Breast epithelium (tissue), 3 donors: Measurements from ENCODE around the gene CHSY3. TPM values are rescaled to one million over a fixed set of nuclear protein-coding genes. Genes with fewer than 3 reads are reported as not detected.

ENCODE experiments used
- total RNA-seq, 3 donors: library from RNA; depleted of rRNA; stranded (reverse); fragments of >200 nt; gene quantifications; one replicate each; pipeline ENCODE4 v1.1.0, GENCODE V29; 2016

CHSY3 gene
- total RNA-seq, 3 donors from 2014 or later: 2.5 to 4.9 (median 3.7) TPM

Other genes starting within 250 kb of the CHSY3 start
- not detected for gene MINAR2, start 156.4 kb upstream of the CHSY3 start, total RNA-seq